ENCODE measurements around the gene WWOX. TPM values are rescaled to one million over a fixed set of nuclear protein-coding genes. Genes with fewer than 3 reads are reported as not detected.

The WWOX gene
- total and polyA plus RNA-seq, 2 of the 13 experiments (the other 11 are each of a cell fraction or from before 2014, with no cell fraction given), result 9.1 to 37.4 TPM

DNA sequence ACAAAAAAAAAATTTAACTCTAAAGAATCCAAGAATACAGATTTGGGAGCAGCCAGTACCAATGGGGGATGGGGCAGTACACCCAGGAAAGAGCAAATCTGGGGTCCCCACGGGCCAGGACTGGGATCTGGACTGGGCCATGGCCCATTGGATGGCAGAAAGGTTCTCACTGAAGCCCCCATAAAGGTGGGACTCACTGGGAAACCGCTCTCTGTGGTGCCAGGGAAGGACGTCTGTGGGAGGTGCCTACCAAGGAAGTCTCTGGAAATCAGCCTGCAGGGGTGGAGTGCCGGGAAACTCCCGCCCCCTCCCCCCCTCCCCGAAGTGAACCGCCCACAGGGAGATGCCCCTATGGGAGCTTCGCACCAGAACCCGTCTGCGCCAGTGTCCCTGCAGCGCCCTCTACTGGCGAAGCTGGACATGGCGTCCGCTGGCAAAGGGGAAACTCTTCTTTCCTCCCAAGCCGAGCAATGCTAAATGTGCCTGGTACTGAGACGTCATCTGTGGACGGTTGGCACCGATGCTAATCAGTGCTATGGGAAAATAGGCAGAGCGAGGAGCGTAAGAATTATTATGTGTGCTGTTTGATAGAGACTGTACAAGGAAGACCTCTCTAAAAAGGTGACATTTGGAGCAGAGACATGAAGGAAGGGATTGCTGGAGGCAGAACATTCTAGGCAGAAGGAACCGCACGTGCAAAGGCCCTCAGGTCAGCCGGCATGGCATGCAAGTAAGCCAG is 671.1 kb downstream of the WWOX start (continued):
- TF ChIP-seq, protein P1, sequence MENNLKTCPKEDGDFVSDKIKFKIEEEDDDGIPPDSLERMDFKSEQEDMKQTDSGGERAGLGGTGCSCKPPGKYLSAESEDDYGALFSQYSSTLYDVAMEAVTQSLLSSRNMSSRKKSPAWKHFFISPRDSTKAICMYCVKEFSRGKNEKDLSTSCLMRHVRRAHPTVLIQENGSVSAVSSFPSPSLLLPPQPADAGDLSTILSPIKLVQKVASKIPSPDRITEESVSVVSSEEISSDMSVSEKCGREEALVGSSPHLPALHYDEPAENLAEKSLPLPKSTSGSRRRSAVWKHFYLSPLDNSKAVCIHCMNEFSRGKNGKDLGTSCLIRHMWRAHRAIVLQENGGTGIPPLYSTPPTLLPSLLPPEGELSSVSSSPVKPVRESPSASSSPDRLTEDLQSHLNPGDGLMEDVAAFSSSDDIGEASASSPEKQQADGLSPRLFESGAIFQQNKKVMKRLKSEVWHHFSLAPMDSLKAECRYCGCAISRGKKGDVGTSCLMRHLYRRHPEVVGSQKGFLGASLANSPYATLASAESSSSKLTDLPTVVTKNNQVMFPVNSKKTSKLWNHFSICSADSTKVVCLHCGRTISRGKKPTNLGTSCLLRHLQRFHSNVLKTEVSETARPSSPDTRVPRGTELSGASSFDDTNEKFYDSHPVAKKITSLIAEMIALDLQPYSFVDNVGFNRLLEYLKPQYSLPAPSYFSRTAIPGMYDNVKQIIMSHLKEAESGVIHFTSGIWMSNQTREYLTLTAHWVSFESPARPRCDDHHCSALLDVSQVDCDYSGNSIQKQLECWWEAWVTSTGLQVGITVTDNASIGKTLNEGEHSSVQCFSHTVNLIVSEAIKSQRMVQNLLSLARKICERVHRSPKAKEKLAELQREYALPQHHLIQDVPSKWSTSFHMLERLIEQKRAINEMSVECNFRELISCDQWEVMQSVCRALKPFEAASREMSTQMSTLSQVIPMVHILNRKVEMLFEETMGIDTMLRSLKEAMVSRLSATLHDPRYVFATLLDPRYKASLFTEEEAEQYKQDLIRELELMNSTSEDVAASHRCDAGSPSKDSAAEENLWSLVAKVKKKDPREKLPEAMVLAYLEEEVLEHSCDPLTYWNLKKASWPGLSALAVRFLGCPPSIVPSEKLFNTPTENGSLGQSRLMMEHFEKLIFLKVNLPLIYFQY (CRISPR knock-in tag; IDR thresholded peaks at IDR 0.05; ENCODE audit: borderline replicate concordance), result peak; percentile 27; the same call in 1 of the 2 replicates
- TF ChIP-seq PAF1 (CRISPR knock-in tag; IDR thresholded peaks at IDR 0.05), result no peak
- no peak for TF ChIP-seq ZNF615 (CRISPR knock-in tag; IDR thresholded peaks at IDR 0.05; ENCODE audit: borderline replicate concordance)
- peak; percentile 71 for TF ChIP-seq TARDBP (CRISPR knock-in tag; IDR thresholded peaks at IDR 0.05)
- TF ChIP-seq ATAD3A (CRISPR knock-in tag; IDR thresholded peaks at IDR 0.05), result no peak
- TF ChIP-seq, protein P2, sequence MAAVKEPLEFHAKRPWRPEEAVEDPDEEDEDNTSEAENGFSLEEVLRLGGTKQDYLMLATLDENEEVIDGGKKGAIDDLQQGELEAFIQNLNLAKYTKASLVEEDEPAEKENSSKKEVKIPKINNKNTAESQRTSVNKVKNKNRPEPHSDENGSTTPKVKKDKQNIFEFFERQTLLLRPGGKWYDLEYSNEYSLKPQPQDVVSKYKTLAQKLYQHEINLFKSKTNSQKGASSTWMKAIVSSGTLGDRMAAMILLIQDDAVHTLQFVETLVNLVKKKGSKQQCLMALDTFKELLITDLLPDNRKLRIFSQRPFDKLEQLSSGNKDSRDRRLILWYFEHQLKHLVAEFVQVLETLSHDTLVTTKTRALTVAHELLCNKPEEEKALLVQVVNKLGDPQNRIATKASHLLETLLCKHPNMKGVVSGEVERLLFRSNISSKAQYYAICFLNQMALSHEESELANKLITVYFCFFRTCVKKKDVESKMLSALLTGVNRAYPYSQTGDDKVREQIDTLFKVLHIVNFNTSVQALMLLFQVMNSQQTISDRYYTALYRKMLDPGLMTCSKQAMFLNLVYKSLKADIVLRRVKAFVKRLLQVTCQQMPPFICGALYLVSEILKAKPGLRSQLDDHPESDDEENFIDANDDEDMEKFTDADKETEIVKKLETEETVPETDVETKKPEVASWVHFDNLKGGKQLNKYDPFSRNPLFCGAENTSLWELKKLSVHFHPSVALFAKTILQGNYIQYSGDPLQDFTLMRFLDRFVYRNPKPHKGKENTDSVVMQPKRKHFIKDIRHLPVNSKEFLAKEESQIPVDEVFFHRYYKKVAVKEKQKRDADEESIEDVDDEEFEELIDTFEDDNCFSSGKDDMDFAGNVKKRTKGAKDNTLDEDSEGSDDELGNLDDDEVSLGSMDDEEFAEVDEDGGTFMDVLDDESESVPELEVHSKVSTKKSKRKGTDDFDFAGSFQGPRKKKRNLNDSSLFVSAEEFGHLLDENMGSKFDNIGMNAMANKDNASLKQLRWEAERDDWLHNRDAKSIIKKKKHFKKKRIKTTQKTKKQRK (IDR thresholded peaks at IDR 0.05; ENCODE audit: low read length), result no peak
- TF ChIP-seq, protein P3, sequence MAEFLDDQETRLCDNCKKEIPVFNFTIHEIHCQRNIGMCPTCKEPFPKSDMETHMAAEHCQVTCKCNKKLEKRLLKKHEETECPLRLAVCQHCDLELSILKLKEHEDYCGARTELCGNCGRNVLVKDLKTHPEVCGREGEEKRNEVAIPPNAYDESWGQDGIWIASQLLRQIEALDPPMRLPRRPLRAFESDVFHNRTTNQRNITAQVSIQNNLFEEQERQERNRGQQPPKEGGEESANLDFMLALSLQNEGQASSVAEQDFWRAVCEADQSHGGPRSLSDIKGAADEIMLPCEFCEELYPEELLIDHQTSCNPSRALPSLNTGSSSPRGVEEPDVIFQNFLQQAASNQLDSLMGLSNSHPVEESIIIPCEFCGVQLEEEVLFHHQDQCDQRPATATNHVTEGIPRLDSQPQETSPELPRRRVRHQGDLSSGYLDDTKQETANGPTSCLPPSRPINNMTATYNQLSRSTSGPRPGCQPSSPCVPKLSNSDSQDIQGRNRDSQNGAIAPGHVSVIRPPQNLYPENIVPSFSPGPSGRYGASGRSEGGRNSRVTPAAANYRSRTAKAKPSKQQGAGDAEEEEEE (CRISPR knock-in tag; IDR thresholded peaks at IDR 0.05; ENCODE audit: borderline replicate concordance), result no peak
- TF ChIP-seq ATF7 (IDR thresholded peaks at IDR 0.05), result no peak
- no peak for TF ChIP-seq ATF7 (CRISPR knock-in tag; IDR thresholded peaks at IDR 0.05)
- TF ChIP-seq ZNF816 (CRISPR knock-in tag; IDR thresholded peaks at IDR 0.05; ENCODE audit: borderline replicate concordance), result no peak
- TF ChIP-seq PTBP1 (IDR thresholded peaks at IDR 0.05; ENCODE audit: low read depth, low read length, poor library complexity, severe bottlenecking), result no peak
- TF ChIP-seq MED13 (CRISPR knock-in tag; IDR thresholded peaks at IDR 0.05), result no peak
- no peak for TF ChIP-seq SNAI1 (CRISPR knock-in tag; IDR thresholded peaks at IDR 0.05; ENCODE audit: borderline replicate concordance)
- no peak for TF ChIP-seq ZNF292 (CRISPR knock-in tag; IDR thresholded peaks at IDR 0.05; ENCODE audit: borderline replicate concordance, low read depth)
- no peak for TF ChIP-seq ZNF850 (CRISPR knock-in tag; conservative IDR thresholded peaks at IDR 0.05)
- TF ChIP-seq, protein P4, sequence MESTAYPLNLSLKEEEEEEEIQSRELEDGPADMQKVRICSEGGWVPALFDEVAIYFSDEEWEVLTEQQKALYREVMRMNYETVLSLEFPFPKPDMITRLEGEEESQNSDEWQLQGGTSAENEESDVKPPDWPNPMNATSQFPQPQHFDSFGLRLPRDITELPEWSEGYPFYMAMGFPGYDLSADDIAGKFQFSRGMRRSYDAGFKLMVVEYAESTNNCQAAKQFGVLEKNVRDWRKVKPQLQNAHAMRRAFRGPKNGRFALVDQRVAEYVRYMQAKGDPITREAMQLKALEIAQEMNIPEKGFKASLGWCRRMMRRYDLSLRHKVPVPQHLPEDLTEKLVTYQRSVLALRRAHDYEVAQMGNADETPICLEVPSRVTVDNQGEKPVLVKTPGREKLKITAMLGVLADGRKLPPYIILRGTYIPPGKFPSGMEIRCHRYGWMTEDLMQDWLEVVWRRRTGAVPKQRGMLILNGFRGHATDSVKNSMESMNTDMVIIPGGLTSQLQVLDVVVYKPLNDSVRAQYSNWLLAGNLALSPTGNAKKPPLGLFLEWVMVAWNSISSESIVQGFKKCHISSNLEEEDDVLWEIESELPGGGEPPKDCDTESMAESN (CRISPR knock-in tag; conservative IDR thresholded peaks at IDR 0.05), result peak; percentile 59; the same call in 1 of the 2 replicates
